HG03575 (cell line): ENCODE results near the gene BPIFB2.
"Not testable (repeated sequence)": the region's sequence is repeated elsewhere in the genome, so short reads cannot be mapped to it uniquely, and the experiment has no call there.

ENCODE experiments used
- ATAC-seq: cut with Tn5 transposase; IDR thresholded peaks from one replicate; pipeline ENCODE4 v1.9.1; 2021; ENCODE audit not compliant: unreplicated experiment, insufficient number of reproducible peaks, low FRiP score; ENCODE audit errors: extremely low read depth

BPIFB2 gene

GRCh38 chr20:33027769-33028751, 20.6 kb downstream of the BPIFB2 start:
- ATAC-seq = no peak

GRCh38 chr20:33028875-33029274, 21.4 kb downstream of the BPIFB2 start:
- no peak for ATAC-seq

- ATAC-seq = no peak
These were observed 22.6 kb downstream of the BPIFB2 start for GRCh38 chr20:33030076-33030475.

GRCh38 chr20:33030569-33030968, 23.1 kb downstream of the BPIFB2 start:
- ATAC-seq = no peak

GRCh38 chr20:33031531-33031930, 24.0 kb downstream of the BPIFB2 start, which contains the start of gene BPIFB6:
BPIFB6 (plus strand) TSS chr20:33031648; CDS start chr20:33031648, 0 bp downstream.
- ATAC-seq = no peak

- no peak for ATAC-seq
These were observed 25.1 kb downstream of the BPIFB2 start for GRCh38 chr20:33032555-33032954.

GRCh38 chr20:33033381-33033780, 25.9 kb downstream of the BPIFB2 start:
- no peak for ATAC-seq

GRCh38 chr20:33034115-33034514, 26.6 kb downstream of the BPIFB2 start:
- no peak for ATAC-seq

GRCh38 chr20:33034901-33035492, 27.5 kb downstream of the BPIFB2 start:
- no peak for ATAC-seq

- ATAC-seq = no peak
These were observed 30.0 kb downstream of the BPIFB2 start for GRCh38 chr20:33037456-33037855.

- ATAC-seq = no peak
These were observed 30.7 kb downstream of the BPIFB2 start for GRCh38 chr20:33038243-33038642.

GRCh38 chr20:33042430-33042829, 34.9 kb downstream of the BPIFB2 start:
- no peak for ATAC-seq

- ATAC-seq = no peak
These were observed 35.7 kb downstream of the BPIFB2 start for GRCh38 chr20:33042983-33043730.

GRCh38 chr20:33043731-33044181, 36.3 kb downstream of the BPIFB2 start:
- no peak for ATAC-seq

- ATAC-seq = not testable (repeated sequence)
These were observed 37.7 kb downstream of the BPIFB2 start for GRCh38 chr20:33045129-33045721.

- no peak for ATAC-seq
These were observed 38.9 kb downstream of the BPIFB2 start for GRCh38 chr20:33046412-33046811.

- ATAC-seq = no peak
These were observed 43.8 kb downstream of the BPIFB2 start for GRCh38 chr20:33051333-33051732.

GRCh38 chr20:33053291-33054106, 46.0 kb downstream of the BPIFB2 start, which contains the start of gene BPIFB3:
BPIFB3 (plus strand) TSS chr20:33053903; CDS start chr20:33055436, 1,533 bp downstream.
- ATAC-seq = no peak
